GM12873 (cell line): ENCODE results near the gene HMGN1.

ENCODE experiments used
- TF ChIP-seq, protein P1 (sequence below): IDR thresholded peaks from 2 replicates; pipeline ENCODE4 v1.5.1; 2012; ENCODE audit warnings: low read depth, mild to moderate bottlenecking, moderate library complexity, low read length, control low read depth; ENCODE audit not compliant: insufficient read depth; ENCODE audit errors: missing control alignments

The HMGN1 gene

GRCh38 chr21:39387461-39388037 lies 38.7 kb upstream of the HMGN1 start:
- TF ChIP-seq, protein P1, sequence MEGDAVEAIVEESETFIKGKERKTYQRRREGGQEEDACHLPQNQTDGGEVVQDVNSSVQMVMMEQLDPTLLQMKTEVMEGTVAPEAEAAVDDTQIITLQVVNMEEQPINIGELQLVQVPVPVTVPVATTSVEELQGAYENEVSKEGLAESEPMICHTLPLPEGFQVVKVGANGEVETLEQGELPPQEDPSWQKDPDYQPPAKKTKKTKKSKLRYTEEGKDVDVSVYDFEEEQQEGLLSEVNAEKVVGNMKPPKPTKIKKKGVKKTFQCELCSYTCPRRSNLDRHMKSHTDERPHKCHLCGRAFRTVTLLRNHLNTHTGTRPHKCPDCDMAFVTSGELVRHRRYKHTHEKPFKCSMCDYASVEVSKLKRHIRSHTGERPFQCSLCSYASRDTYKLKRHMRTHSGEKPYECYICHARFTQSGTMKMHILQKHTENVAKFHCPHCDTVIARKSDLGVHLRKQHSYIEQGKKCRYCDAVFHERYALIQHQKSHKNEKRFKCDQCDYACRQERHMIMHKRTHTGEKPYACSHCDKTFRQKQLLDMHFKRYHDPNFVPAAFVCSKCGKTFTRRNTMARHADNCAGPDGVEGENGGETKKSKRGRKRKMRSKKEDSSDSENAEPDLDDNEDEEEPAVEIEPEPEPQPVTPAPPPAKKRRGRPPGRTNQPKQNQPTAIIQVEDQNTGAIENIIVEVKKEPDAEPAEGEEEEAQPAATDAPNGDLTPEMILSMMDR: no peak

GRCh38 chr21:39386899-39387298 lies 38.0 kb upstream of the HMGN1 start:
- TF ChIP-seq, protein P1: no peak

DNA sequence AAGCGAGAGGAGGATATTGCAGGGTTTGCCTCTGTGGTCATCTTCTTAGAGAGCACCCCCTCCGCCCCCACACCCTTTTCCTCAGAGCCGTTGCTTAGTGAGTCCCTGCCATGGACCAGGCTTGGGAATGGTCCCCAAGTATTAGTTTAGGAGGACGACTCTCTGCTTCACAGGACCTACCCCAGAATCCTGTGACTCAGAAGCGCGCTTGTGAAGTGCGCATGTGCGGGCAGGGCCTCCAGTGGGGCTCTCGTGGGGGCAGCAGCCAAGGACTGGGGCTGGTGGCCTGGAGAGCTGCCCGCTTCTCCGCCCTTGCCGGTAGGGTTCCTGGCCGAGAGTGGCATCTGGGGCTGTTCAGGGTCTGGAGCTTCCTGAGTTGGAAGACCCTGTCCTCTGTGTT lies 37.3 kb upstream of the HMGN1 start:
- TF ChIP-seq, protein P1: no peak

- TF ChIP-seq, protein P1: no peak
Observed at GRCh38 chr21:39385299-39386145, 36.6 kb upstream of the HMGN1 start.

GRCh38 chr21:39384674-39385298 lies 35.9 kb upstream of the HMGN1 start:
- TF ChIP-seq, protein P1: no peak

DNA sequence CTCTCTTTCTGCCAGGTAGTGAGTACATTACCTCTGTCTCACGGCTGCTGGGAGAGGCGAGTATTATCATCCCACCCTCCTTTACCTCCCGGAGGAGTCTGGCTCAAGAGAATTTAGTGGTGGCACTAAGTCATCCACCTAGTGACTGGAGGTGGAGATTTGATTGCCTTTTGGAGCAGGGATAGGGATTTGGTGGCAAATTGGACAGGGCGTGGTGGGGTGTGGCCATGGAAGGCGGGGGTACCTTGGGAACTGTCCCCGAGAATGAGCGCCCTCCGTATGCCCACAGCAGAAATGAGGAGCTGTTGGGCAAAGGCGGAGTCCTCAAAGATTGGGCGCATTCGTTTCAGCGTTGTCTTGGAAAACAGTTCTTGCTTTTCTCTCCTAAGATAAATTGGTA lies 32.1 kb upstream of the HMGN1 start:
- TF ChIP-seq, protein P1: no peak
